GM12872 (cell line): Measurements from ENCODE around the gene CTU2.

Experiments
- TF ChIP-seq, protein P1 (sequence below): IDR thresholded peaks from 3 replicates; pipeline ENCODE4 v1.5.1; 2011; ENCODE audit warnings: low read depth, mild to moderate bottlenecking, low read length, moderate library complexity; ENCODE audit not compliant: insufficient read depth

Gene CTU2

DNA sequence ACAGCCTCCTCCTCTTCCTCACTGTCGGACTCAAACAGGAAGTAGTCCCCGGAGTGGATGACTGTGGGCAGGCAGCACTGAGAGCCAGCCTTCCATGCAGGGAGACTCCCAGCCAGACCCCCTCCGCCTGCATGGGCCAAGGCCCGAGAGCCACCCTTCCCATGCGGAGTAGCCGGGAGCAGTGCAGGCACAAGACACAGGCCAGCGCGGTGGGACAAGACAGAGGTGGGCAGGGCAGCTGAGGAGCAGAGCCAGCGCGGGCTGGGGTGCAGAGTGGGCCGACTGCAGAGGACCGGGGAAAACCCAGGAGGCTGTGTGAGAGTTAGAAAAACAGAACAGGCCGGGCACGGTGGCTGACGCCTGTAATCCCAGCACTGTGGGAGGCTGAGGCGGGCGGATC, 17.6 kb downstream of the CTU2 start:
- TF ChIP-seq, protein P1, sequence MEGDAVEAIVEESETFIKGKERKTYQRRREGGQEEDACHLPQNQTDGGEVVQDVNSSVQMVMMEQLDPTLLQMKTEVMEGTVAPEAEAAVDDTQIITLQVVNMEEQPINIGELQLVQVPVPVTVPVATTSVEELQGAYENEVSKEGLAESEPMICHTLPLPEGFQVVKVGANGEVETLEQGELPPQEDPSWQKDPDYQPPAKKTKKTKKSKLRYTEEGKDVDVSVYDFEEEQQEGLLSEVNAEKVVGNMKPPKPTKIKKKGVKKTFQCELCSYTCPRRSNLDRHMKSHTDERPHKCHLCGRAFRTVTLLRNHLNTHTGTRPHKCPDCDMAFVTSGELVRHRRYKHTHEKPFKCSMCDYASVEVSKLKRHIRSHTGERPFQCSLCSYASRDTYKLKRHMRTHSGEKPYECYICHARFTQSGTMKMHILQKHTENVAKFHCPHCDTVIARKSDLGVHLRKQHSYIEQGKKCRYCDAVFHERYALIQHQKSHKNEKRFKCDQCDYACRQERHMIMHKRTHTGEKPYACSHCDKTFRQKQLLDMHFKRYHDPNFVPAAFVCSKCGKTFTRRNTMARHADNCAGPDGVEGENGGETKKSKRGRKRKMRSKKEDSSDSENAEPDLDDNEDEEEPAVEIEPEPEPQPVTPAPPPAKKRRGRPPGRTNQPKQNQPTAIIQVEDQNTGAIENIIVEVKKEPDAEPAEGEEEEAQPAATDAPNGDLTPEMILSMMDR = no peak

DNA sequence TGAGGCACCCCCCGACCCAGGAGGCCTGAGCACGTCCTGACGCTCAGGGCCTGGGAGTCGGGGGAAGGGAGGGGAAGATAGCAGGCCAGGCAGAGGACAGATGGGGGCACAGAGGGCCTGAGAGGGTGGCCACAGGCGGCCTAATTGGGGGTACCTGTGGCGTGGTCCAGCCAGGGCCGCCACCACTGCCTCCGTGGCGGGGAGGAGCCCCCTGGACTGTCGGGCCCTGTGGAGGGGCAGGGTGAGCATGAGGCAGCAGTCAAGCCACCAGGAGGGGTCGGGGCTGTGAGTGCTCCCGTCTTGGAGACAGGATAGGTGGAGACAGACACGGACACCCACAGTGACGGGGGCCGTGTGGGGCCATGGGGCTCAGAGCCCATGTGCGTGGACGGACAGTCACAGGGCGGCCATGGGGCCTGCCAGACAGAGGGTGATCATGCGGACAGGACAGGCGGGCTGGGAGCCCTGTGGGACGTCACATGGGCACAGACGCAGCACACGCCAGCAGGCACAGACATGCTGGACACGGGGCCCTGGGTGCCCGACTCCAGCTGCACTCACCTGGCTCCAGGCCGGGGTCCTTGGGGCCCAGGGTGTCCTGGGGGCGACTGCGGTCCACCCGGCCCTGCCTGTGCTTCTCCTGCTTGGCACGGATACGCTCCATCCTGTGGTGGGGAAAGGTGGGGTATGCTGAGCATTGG, 18.7 kb downstream of the CTU2 start:
- TF ChIP-seq, protein P1 = no peak

GRCh38 chr16:88725609-88726407, 19.5 kb downstream of the CTU2 start:
- TF ChIP-seq, protein P1 = no peak

DNA sequence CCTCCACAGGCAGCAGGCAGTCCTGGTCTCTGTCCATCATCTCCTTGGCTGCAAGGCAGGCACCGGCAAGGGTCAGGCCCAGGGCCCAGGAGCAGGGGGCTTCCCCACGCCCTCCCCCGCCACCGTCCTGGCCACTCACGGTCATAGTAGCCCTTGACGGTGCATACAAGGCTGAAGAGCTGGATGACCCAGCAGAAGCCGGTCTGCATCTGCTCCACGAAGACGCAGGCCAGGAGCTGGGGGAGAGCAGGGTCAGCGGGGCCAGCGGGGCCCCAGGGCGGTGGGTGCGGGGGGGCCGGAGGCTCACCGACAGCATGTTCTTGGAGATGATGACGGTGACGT, 20.1 kb downstream of the CTU2 start:
- TF ChIP-seq, protein P1 = no peak

DNA sequence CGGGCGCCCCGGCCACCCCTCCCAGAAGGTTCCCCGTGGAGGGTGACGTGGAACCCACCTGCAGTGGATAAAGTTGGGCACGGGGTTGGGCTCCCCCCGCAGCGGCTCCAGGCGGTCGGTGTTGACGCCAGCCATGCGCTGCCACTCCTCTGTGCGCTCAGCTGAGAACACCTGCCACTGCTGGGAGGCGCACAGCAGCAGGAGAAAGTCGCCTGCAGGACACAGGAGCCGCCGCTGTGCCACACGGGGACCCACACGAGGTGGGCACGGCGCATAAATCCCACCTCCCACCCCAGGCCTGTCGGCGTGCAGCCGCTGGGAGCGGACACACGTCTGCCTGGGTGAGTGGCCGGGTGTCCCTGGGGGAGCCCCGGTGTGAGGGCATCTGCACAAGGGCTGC, 20.7 kb downstream of the CTU2 start:
- TF ChIP-seq, protein P1 = no peak

DNA sequence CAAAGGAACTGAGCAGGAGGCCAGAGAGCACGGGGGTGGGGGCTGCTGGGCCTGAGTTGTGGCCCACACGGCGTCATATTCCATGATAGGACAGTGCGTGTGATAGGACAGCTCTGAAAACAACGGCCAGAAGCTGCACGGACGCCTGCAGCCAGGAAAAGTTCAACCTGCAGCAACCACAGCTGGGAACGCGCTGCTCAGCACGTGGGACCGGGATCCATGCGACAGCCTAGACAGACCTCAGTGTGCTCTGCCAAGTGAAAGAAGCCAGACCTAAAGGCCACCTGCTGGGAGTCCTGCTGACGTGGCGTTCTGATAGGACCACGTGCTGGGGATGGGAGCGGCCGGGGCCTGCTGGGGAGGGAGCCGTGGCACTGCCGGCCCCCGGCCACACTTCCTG, 21.6 kb downstream of the CTU2 start:
- TF ChIP-seq, protein P1 = no peak

GRCh38 chr16:88730632-88731607, 24.6 kb downstream of the CTU2 start:
- TF ChIP-seq, protein P1 = no peak
